Keratinocyte (primary cell): ENCODE data around the gene MEF2B. TPM values are rescaled to one million over a fixed set of nuclear protein-coding genes. Genes with fewer than 3 reads are reported as not detected.

ENCODE experiments used
- DNase-seq: peaks from one replicate; pipeline ENCODE4 v3.0.0-alpha.2; 2011; ENCODE audit warnings: low read depth, missing footprints, low spot score
- FAIRE-seq: peaks from 2 replicates; lab custom pipeline; 2011; peaks lifted over from hg19 to GRCh38; lab: Jason Lieb, UNC
- H2AFZ ChIP-seq: 2 replicates; pipeline ENCODE4 v1.6.0; 2012; ENCODE audit warnings: low read length, control low read depth, inconsistent platforms; ENCODE audit not compliant: control insufficient read depth
- H3K27ac ChIP-seq: 2 replicates; pipeline ENCODE4 v1.5.1; 2011; ENCODE audit warnings: low read length; ENCODE audit not compliant: control insufficient read depth, insufficient read depth
- H3K27me3 ChIP-seq: 3 replicates; pipeline ENCODE4 v1.6.0; 2011; ENCODE audit warnings: low read length; ENCODE audit not compliant: control insufficient read depth, insufficient read depth; ENCODE audit errors: extremely low read depth
- H3K36me3 ChIP-seq, 2 experiments: 2 replicates in 1 of 2; 3 replicates in 1 of 2; pipeline ENCODE4 v1.5.1; 2011; ENCODE audit warnings: low read length in 2 of 2, mild to moderate bottlenecking in 1 of 2; ENCODE audit not compliant: control insufficient read depth in 2 of 2, insufficient read depth in 2 of 2; ENCODE audit errors: extremely low read depth in 1 of 2
- H3K4me1 ChIP-seq: 3 replicates; pipeline ENCODE4 v1.5.1; 2011; ENCODE audit warnings: low read length; ENCODE audit not compliant: control insufficient read depth, insufficient read depth; ENCODE audit errors: extremely low read depth
- H3K4me2 ChIP-seq: 3 replicates; pipeline ENCODE4 v1.6.0; 2011; ENCODE audit warnings: low read depth, low read length; ENCODE audit not compliant: control insufficient read depth, insufficient read depth; ENCODE audit errors: extremely low read depth
- H3K4me3 ChIP-seq, 3 experiments: fragments of 200-600 bp in 1 of 3; sonication (generic) in 1 of 3; 2 replicates in 2 of 3; 3 replicates in 1 of 3; pipeline ENCODE4 v1.5.1; 2011 to 2016; ENCODE audit warnings: low read length in 3 of 3, mild to moderate bottlenecking in 3 of 3, control low read depth in 2 of 3, inconsistent platforms in 1 of 3, low read depth in 1 of 3, mixed read lengths in 1 of 3, mixed run types in 1 of 3, moderate library complexity in 1 of 3; ENCODE audit not compliant: control insufficient read depth in 2 of 3, insufficient read depth in 2 of 3; ENCODE audit errors: extremely low read depth in 1 of 3
- H3K79me2 ChIP-seq: 2 replicates; pipeline ENCODE4 v1.6.0; 2012; ENCODE audit warnings: low read length; ENCODE audit not compliant: control insufficient read depth, insufficient read depth
- H3K9ac ChIP-seq: 3 replicates; pipeline ENCODE4 v1.6.0; 2011; ENCODE audit warnings: low read length; ENCODE audit not compliant: control insufficient read depth, insufficient read depth; ENCODE audit errors: extremely low read depth
- H3K9me1 ChIP-seq: 3 replicates; pipeline ENCODE4 v1.6.0; 2011; ENCODE audit warnings: low read length; ENCODE audit not compliant: control insufficient read depth, insufficient read depth; ENCODE audit errors: extremely low read depth
- H3K9me3 ChIP-seq: 2 replicates; pipeline ENCODE4 v1.5.1; 2012; ENCODE audit warnings: low read depth, low read length; ENCODE audit not compliant: control insufficient read depth
- H4K20me1 ChIP-seq: 3 replicates; pipeline ENCODE4 v1.6.0; 2011; ENCODE audit warnings: low read length; ENCODE audit not compliant: control insufficient read depth, insufficient read depth; ENCODE audit errors: extremely low read depth
- CTCF ChIP-seq, 3 experiments: IDR thresholded peaks in 1 of 3; conservative IDR thresholded peaks in 1 of 3; optimal IDR thresholded peaks in 1 of 3; 2 replicates in 2 of 3; 3 replicates in 1 of 3; pipeline versions ENCODE3 to v1.5.1; 2011; ENCODE audit warnings: low read length in 3 of 3, mild to moderate bottlenecking in 3 of 3, moderate library complexity in 2 of 3, control low read depth in 1 of 3, inconsistent platforms in 1 of 3; ENCODE audit not compliant: insufficient read depth in 2 of 3; ENCODE audit errors: extremely low read depth in 1 of 3
- EZH2 ChIP-seq: IDR thresholded peaks from one replicate; pipeline ENCODE4 v1.6.1; 2012; ENCODE audit warnings: inconsistent platforms, mild to moderate bottlenecking, low read length, moderate library complexity
- dilution Hi-C: fragments of 300-500 bp; cut with MboI; formaldehyde crosslinking; loops from one replicate; pipeline ENCODE4 v1.7.0; 2020; ENCODE audit warnings: low sequenced_read_pairs; ENCODE audit not compliant: extremely low pct_ligation_motif_present
- polyA plus RNA-seq, 5 experiments: library from polyadenylated mRNA; depleted of rRNA in 3 of 5; stranded (reverse) in 3 of 5; stranded (forward) in 1 of 5; unstranded in 1 of 5; fragments of >200 nt; gene quantifications; 1 replicate in 1 of 5; 2 replicates in 3 of 5; 3 replicates in 1 of 5; pipeline versions ENCODE4 v1.2.1 to v1.2.3, GENCODE V29; 2011 to 2012; ENCODE audit warnings: missing spikeins in 2 of 5, low read depth in 1 of 5, low replicate concordance in 1 of 5

The MEF2B gene
- polyA plus RNA-seq, 1 donor (not counting 4 experiments of a cell fraction or from before 2014, with no cell fraction given), result 0.05 TPM

- H3K4me3 ChIP-seq, result no peak overlapping the region
- no peak for TF ChIP-seq EZH2
- TF ChIP-seq CTCF (optimal IDR thresholded peaks at IDR 0.05 in 1 of 3, IDR thresholded peaks at IDR 0.05 in 1 of 3, conservative IDR thresholded peaks at IDR 0.05 in 1 of 3; ENCODE audit: extremely low read depth in 1 of 3, insufficient read depth in 2 of 3, low read length in 3 of 3), result peak in 1 of 3 experiments; percentile 21
- H2AFZ ChIP-seq, result no peak overlapping the region
- no peaks in the 10 kb centered on the region for H3K9me3 ChIP-seq
- H3K9me1 ChIP-seq, result no peaks in the 10 kb centered on the region
- H3K36me3 ChIP-seq, result no peaks in the 10 kb centered on the region
- H3K27me3 ChIP-seq, result peaks cover 8% of the 10 kb centered on the region
- H3K79me2 ChIP-seq, result no peaks in the 10 kb centered on the region
- H3K4me2 ChIP-seq, result no peak overlapping the region
- DNase-seq, result no peak
- no peak for FAIRE-seq
- H3K4me1 ChIP-seq, result no peaks in the 10 kb centered on the region
- H4K20me1 ChIP-seq, result no peaks in the 10 kb centered on the region
- H3K27ac ChIP-seq, result no peak overlapping the region
- no peak overlapping the region for H3K9ac ChIP-seq
- dilution Hi-C loops, result no loop called here
These were observed 56.9 kb downstream of the MEF2B start for GRCh38 chr19:19113040-19113626.

DNA sequence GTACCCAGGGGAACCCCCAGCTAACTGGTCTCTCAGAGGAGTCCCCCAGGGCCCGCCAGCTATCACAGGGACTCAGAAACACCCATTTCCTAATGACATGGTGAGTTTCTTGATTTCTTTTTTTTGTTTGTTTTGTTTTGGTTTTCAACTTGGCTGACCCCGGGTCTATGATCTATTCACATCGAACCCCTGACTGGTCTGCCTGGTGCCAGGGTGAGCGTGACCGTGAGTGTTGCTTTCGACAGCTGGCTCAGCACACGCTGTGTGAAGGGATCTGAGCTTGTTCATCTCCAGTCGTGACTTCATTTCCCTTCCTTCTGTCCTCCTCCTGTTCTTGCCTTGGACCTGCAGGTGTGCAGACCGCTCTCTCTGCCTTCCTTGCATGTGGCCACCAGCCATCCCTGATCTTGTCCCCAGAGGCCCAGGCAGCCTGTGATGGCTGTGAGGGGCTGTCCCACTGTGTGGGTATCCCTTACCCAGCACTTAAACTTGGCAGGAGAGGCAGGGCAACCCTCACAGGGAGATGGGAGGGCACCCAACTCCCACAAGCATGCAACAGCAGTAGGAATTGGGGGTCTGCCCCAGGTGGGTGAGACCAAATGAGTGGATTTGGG lies 58.0 kb downstream of the MEF2B start:
- H3K79me2 ChIP-seq, result no peaks in the 10 kb centered on the region
- DNase-seq (no peak), FAIRE-seq (no peak)
- H3K4me2 ChIP-seq, result no peak overlapping the region
- TF ChIP-seq CTCF (optimal IDR thresholded peaks at IDR 0.05 in 1 of 3, IDR thresholded peaks at IDR 0.05 in 1 of 3, conservative IDR thresholded peaks at IDR 0.05 in 1 of 3; ENCODE audit: extremely low read depth in 1 of 3, insufficient read depth in 2 of 3, low read length in 3 of 3), result no peak
- no peak overlapping the region for H3K4me3 ChIP-seq
- H4K20me1 ChIP-seq, result no peaks in the 10 kb centered on the region
- no peak overlapping the region for H2AFZ ChIP-seq
- H3K9me3 ChIP-seq, result no peaks in the 10 kb centered on the region
- H3K27me3 ChIP-seq, result peaks cover 8% of the 10 kb centered on the region
- dilution Hi-C loops, result no loop called here
- H3K36me3 ChIP-seq, result no peaks in the 10 kb centered on the region
- no peak overlapping the region for H3K9ac ChIP-seq
- no peaks in the 10 kb centered on the region for H3K4me1 ChIP-seq
- no peak overlapping the region for H3K27ac ChIP-seq
- no peaks in the 10 kb centered on the region for H3K9me1 ChIP-seq
